Uterus (tissue), 2 donors: Measurements from ENCODE around the gene HSFX4.

Experiments used
- CTCF ChIP-seq, 4 experiments: fragments of 200-600 bp in 2 of 4; fragments of 450-650 bp in 2 of 4; sonication (generic) in 2 of 4; IDR thresholded peaks; one replicate each; pipeline ENCODE4 v1.5.1; 2016 to 2019; ENCODE audit warnings: antibody characterized with exemption in 4 of 4, mild to moderate bottlenecking in 2 of 4, moderate library complexity in 1 of 4
- POLR2A ChIP-seq, 2 donors: fragments of 450-650 bp; IDR thresholded peaks; one replicate each; pipeline ENCODE4 v1.6.1; 2016; ENCODE audit warnings: antibody characterized with exemption in 2 of 2, mild to moderate bottlenecking in 1 of 2, moderate library complexity in 1 of 2

- TF ChIP-seq CTCF (IDR thresholded peaks at IDR 0.05) (no peak), POLR2A (IDR thresholded peaks at IDR 0.05) (no peak)
These were observed 10.2 kb downstream of the HSFX4 start for GRCh38 chrX:149939655-149939904.
